GM21360 (cell line): ENCODE results near the gene ANKRD9.
"Not testable (repeated sequence)": the region's sequence is repeated elsewhere in the genome, so short reads cannot be mapped to it uniquely, and the experiment has no call there.

ENCODE experiments used
- ATAC-seq: cut with Tn5 transposase; IDR thresholded peaks from one replicate; pipeline ENCODE4 v1.9.1; 2021; ENCODE audit warnings: mild to moderate bottlenecking, moderate library complexity; ENCODE audit not compliant: unreplicated experiment

The ANKRD9 gene

DNA sequence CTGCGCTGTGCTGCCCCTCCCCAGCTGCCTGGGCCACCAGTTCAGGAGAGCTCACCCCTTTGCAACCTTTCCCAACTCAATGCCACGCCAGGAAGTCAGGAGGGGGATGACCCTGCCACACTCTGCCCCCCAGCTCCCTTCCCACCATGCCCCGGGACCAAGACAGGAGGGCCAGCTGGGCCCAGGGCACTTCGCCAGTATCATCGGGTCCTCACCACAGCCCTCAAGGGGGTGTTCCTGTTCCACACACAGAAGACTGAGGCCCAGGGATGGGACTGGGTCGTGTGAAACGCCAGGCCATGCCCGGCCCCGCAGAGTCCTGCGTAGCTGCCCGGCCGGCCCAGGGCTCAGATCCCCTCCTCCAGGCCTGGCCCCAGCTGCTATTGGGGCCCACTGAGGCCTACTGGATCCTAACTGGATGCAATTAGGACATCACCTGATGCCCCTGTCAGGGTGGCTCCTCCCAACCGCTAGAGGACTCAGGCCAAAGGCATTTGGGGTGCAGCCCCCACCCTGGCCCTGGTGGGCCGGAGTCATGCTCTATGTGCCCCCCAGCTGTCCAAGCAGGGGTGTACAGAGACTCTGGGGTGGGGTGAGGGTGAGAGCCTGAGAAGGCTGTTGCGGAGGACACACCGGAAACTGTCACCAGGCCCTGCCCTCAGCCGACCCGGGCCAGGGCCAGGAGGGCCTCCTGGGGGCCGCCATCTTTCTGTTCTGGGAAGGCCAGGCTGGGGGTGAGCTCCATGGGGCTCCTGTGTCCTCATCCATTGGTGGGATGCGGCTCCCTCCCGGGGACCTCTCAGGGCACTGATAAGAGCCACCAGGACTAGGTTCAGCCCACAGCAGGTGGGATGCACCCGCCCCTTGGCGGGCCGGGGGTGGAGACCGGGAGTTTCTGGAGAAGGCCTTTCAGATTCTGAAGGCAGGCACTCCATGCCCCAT, 29.3 kb upstream of the ANKRD9 start:
- no peak for ATAC-seq

DNA sequence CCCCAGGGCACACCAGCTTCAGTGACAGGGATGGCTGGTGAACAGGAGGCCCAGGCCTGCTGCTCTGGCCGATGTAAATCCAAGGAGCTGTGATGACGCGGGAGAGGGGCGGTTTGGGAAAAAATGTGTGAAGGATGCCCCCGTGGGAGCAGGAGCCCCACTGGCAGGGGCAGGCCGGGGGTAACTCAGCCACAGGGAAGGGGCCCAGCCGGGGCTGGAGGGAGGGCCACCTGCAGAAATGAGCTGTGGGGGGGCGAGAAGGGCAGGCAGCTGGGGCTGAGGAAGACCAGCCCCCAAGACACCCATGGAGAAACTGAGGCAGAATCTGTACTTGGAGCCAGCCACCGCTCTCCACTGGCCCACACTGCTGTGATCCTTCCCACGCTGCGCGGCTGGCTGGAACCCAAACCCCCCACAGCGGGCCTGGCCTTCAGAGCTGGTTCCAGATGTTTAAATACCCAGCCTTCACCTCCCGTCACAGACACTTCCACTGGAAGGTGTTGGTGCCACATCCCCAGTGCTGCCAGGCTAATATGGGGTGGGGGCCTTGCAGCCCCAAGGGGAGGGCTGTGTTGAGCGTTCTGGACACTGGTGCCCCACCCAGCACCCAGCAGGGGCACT, 28.5 kb upstream of the ANKRD9 start:
- ATAC-seq, result no peak

DNA sequence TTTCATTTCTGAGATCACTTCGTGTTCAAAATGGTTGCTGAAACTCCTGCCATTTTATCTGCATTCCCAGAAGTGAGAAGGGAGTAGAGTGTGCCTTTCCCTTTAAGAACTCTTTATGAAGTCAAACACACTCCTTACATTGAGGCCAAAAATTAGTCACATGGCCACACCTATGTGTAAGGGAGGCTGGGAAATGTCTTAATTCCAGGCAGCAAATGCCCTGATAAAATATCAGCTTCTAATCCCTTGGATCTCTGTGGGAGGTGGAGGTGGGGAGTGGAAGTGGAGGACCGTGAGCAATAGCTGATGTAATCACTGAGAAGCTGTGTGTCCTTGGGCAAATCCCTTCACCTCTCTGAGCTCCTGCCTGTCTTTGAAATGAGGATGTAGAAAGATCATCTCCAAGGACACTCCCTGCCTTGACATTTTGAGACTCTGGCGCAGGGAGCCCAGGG, 22.7 kb upstream of the ANKRD9 start:
- ATAC-seq, result no peak

DNA sequence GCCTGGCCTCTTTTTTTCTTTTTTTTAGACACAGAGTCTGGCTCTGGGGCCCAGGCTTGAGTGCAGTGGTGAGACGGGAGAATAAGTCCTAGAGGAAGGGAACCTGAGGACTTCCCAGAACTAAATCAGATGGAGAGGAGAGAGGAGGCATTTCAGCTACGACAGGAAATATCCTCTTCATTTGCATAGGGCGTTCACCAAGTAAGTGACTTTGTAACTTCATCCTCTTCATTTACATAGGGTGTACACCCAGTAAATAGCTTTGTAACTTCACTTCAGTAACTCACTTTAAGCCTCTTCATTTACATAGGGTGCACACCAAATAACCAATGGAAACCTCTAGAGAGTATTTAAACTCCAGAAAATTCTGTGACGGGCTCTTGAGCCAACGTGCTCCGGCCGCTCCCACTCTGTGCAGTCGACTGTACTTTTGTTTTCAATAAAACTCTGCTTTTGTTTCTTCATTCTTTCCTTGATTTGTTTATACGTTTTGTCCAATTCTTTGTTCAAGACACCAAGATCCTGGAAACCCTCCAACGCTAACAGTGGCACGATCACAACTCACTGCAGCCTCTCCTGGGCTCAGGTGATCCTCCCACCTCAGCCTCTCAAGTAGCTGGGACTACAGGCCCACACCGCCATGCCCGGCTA, 21.4 kb upstream of the ANKRD9 start:
- no peak for ATAC-seq

DNA sequence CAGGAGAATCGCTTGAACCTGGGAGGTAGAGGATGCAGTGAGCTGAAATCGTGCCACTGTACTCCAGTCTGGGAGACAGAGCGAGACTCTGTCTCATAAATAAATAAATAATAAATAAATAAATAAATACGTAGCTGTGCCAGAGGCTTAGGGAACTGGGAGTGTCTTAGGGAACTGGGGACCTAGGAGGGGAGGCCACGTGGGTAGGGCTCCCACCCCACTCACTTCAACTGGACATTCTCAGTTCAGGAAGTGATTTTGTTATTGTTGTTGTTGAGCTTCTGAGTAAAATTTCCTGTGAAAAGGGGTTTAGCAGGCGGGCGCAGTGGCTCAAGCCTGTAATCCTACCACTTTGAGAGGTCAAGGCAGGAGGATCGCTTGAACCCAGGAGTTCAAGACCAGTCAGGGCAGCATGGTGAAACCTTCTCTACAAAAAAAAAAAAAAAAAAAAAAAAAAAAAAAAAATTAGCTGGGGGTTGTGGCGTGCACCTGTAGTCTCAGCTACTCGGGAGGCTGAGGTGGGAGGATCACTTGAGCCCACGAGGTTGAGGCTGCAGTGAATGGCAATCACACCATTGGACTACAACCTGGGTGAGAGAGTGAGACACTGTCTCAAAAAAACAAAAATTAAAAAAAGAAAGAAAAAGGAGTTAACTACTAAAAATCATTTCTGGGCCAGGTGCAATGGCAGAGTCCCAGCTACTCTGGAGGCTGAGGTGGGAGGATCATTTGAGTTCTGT, 19.0 kb upstream of the ANKRD9 start:
- ATAC-seq, result no peak

DNA sequence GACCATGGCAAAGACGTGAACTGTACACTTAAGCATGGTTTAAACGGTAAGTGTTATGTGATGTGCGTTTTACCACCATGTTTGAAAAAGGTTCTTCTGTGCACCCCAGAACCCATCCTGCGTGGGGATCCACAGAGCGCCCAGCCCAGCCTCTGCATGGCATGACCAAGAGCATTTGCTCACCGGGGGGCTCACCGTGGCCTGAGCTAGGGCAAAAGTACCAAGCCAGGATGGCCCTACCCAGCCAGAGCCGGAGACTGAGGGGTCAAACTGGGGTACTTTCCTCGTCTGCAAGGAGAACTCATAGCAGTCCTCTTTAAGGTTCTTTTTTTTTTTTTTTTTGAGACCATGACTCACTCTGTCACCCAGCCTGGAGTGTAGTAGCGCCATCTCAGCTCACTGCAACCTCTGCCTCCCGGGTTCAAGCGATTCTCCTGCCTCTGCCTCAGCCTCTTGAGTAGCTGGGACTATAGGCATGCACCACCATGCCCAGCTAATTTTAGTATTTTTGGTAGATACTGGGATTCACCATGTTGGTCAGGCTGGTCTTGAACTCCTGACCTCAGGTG, 16.4 kb upstream of the ANKRD9 start:
- ATAC-seq, result no peak

DNA sequence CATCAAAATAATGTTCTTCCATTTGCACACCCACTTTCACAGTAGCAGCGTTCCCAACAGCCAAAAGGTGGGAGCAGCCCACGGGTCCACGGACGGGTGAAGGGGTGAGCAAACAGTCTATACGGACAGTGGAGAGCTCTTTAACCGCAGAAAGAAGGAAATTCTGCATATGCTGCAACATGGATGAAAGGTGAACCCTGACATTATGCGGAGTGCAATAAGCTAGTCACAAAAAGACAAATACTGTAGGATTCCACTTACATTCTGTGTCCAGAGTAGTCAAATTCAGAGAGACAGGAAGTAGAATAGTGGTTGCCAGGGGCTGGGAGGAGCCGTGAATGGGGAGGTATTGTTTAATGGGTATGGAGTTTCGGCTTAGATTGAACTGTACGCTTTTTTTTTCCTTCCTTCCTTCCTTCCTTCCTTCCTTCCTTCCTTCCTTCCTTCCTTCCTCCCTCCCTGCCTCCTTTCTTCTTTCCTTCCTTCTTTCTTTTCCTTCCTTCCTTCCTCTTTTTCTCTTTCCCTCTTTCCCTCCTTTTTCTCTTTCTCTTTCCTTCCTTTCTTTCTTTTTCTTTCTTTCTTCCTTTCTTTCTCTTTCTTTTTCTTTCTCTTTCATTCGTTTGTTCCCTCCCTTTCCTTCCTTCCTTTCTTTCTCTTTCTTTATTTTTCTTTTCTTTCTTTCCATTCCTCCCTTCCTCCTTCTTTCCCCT, 15.8 kb upstream of the ANKRD9 start:
- no peak for ATAC-seq

DNA sequence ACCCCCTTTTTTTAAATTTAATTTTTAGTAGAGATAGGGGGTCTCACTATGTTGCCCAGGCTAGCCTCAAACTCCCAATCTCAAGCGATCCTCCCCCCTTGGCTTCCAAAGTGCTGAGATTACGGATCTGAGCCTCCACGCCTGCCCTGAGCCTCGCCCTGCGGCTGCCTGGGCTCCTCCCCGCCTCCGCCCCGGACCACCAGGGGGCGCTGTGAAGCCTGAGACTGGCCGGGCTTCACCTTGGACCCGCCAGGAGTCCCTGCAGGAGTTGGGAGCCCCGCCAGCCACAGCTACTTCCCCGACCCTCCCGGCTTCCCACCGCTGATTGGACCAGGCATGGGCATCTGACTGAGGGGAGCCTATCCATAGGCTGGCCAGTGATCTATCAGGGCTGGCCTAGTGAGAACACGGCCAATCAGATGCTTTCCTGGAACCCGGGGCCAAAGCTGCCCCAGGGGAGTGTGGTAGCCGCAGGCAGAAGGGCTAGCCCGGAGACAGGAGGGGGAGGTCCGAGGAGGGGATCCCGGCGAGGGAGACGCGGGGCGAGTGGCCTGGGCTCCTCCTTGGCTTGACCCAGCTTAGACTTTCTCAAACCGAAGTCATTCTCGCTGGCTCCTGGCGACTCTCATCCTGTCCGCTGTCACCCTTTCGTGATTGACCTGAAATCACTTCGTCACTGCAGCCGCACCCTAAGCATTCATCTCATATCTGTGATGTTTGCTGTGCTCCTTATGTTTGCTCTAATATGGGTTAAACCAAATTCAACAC, 15.1 kb upstream of the ANKRD9 start:
- ATAC-seq, result peak; percentile 97

DNA sequence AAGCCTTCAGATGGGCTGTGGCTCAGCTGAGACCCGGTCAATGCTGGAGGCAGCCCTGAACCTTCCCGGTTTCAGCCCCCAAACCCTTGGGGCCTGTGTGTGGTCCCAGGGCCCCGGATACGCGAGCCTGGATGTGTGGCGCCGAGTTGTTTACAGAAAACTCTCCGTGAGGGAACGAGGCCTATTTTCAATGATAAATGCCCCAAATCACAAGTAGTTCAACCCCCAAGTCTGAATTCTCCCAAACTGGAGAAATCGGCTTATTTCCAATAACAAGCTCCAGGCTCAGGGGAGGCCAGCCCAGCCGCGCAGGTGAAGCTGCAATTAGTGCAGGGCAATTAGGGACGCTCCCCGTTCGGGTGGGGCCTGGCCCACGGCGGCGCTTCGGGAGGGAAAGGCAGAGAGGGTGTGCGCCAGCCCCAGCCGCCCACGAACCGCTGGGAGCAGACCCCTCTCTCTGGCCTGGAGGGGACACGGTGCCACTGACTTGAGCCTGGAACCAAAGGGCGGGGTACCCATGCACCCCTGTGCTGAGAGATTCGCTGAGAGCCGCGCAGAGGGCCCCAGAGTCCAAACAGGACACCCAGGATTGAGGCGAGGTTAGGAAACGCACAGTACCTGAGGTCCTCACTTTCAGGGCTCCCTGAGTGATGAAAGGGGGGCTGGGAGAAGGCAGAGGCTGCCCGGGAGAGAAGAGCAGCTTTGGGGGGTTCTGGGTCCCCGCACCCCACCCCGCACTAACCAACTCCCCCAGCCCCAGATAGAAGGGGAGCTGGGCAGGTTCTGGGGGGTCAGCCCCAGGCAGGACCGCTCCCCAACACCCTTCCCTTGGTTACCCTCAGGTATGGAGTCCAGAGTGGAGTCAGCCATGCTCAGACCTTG, 14.2 kb upstream of the ANKRD9 start:
- no peak for ATAC-seq

DNA sequence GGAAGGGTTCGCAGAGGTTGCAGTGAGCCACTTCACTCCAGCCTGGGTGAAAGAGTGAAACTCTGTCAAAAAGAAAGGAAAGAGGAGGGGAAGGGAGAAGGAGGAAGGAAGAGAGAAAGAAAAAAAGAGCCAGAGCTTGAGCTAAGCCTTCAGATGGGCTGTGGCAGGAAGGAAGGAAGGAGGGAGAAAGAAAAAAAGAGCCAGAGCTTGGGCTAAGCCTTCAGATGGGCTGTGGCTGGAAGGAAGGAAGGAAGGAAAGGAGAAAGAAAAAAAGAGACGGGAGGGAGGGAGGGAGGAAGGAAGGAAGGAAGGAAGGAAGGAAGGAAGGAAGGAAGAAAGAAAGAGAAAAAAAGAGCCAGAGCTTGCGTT, 13.6 kb upstream of the ANKRD9 start:
- no peak for ATAC-seq

DNA sequence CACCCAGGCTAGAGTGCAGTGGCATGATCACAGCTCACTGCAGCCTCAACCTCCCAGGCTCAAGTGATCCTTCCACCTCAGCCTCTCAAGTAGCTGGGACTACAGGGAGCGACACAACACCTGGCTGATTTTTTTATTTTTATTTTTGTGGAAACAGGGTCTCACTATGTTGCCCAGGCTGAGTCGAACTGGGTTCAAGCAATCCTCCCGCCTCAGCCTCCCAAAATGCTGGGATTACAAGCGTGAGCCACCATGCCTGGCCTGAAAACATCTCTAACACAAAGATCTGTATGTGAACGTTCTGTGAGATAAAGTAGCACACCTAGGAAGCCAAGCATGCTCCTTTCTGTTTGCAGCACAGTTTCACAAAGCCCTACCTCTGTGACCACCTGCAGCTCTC, 10.1 kb upstream of the ANKRD9 start:
- not testable (repeated sequence) for ATAC-seq

DNA sequence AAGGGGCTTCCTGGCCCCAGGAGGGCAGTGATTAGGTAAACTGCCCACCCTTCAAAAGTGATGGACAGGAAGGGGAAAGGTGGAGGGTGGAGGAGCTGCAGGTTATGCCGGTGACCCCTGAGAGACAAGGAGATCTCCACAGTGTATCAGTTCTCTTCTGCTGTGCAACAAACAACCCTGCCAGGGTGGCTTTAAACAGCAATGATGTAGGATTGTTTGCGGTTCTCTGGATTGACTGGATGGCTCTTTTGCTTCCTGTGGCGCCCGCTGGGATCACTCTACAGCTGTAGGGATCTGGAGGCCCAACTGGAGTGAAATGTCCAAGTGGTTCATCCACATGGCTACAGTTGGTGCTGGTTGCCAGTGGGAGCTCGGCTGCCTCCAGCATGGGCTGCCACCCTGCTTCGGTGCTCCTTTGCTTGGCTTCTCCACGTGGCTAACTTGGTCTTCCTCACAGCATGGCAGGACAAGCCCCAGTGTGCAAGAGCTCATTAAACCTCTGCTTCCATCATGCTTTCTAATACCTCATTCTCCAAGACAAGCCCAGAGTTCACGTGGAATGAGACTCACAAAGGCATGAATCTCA, 8.6 kb upstream of the ANKRD9 start:
- no peak for ATAC-seq

DNA sequence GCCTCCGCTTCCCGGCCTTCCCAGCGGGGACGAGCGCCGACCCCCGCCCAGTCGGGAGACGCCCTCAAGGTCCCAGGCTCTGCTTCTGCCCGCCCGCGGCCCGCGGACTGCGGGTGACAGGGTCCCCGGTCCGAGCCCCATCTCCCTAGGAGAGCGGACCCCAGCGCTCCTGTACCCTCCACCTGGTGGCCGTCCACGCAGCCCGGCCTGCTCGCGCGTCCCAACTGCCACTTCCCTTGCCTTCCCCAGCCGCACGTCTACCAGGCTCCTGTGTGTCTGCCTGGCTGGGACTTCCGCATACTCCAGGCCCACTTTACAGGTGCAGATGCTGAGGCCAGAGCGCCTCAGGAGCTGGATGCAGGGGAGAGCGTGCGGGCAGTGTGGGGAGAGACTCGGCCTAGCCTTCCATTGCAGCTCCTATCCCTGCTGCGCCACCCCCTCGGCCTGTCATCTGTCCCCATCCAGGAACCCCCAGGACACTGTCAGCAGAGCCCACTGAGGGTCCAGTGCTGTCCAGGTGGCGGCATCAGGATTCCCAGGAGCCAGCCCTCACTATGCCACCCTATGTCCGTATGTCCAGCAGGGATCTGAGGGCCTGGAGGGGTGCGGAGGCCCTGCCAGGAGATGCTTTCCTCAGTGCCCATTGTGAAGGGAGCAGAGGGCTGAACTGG, 8.0 kb upstream of the ANKRD9 start:
- peak; percentile 19 for ATAC-seq

DNA sequence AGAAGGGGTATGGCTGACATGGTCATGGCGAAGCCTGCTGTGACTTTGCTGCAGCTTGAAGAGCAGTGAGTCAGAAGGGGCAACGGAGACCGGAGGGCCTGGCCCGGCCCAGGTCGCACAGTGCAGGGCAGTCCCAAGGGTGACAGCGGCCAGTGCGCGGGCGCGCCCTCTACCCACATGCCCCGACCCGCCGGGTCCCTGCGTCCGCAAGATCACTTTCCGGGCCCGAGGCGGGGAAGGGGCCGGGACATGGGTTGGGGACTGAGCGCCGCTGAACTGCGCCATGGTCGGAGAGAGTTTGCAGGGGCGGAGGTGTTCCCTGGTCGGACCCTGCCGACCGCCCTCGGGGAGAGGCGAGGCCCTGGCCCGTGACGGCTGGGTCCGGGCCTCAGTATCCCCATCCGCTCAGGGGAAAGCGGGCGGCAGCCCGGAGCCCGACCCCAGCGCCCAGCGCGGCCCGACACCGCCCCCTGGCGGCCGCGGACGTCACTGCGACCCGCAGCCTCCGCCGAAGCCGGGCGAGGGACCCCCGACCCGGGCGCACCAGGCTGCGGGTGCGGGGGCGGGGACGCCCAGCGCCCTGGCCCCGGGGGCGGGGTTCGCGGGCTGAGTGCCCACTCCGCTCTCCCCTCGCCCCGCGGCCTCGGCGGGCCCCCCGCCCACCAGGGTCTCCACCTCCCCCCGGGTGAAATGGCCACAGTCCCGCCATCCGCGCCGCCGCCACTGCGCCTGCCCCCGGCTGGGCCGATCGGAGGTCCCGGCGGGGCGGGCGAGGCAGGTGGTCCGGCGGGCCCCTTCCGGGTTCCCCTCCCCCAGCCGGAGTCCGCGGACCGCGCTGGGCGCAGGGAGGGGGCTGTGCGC, 7.2 kb upstream of the ANKRD9 start:
- ATAC-seq, result peak; percentile 77

DNA sequence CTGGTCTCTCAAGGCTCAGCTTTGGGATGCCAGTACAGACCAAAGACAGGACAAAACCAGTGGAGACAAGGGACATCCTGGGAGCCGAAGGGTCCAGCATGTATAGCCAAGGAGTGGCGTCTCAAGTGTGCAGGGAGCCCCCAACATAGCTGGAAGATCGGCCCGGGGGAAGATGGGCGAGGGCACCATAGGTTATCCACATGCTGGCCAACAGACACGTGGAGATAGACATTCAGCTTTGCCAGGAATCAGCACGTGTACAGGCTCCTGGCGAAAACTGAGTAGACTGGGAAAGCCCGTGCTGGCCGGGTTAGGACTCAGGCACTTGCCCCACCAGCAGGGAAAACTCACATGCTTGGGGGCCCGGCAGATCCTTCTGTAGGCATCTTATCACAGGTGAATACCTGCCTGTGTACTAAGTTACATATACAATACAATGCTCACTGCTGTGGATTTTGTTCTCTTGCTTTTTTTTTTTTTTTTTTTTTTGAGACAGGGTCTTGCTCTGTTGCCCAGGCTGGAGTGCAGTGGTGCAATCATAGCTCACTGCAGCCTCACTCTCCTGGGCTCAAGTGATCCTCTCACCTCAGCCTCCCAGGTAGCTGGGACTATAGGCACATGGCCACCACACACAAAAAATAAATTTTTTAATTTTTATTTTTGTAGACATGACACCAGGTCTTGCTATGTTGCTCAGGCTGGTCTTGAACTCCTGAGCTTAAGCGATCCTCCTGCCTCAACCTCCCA, 5.6 kb upstream of the ANKRD9 start:
- no peak for ATAC-seq
